GM19351 (cell line): ENCODE results near the gene GNAI1.
A peak's percentile ranks its signal among the peaks of the same experiment; 100 is the strongest.

Source experiments
- ATAC-seq: cut with Tn5 transposase; IDR thresholded peaks from one replicate; pipeline ENCODE4 v1.9.1; 2021; ENCODE audit warnings: mild to moderate bottlenecking, moderate library complexity; ENCODE audit not compliant: unreplicated experiment

Gene GNAI1

GRCh38 chr7:80134536-80135308 lies at the start of gene GNAI1:
Gene GNAI1 (plus strand): TSS chr7:80134831. CDS start chr7:80135161, 330 bp downstream.
- ATAC-seq: peak; percentile 56

- ATAC-seq: no peak
Observed at GRCh38 chr7:80087051-80087770, 47.4 kb upstream of the GNAI1 start.

GRCh38 chr7:80087771-80088170 lies 46.9 kb upstream of the GNAI1 start:
- no peak for ATAC-seq

GRCh38 chr7:80088705-80089104 lies 45.9 kb upstream of the GNAI1 start:
- ATAC-seq: no peak

- ATAC-seq: no peak
Observed at GRCh38 chr7:80089366-80089765, 45.3 kb upstream of the GNAI1 start.

- ATAC-seq: no peak
Observed at GRCh38 chr7:80093349-80093748, 41.3 kb upstream of the GNAI1 start.

- no peak for ATAC-seq
Observed at GRCh38 chr7:80095545-80095944, 39.1 kb upstream of the GNAI1 start.

- no peak for ATAC-seq
Observed at GRCh38 chr7:80097756-80098155, 36.9 kb upstream of the GNAI1 start.

GRCh38 chr7:80098795-80099194 lies 35.8 kb upstream of the GNAI1 start:
- peak; percentile 73 for ATAC-seq

- ATAC-seq: no peak
Observed at GRCh38 chr7:80100254-80100653, 34.4 kb upstream of the GNAI1 start.

GRCh38 chr7:80105701-80106408 lies 28.8 kb upstream of the GNAI1 start:
- no peak for ATAC-seq

GRCh38 chr7:80106498-80107113 lies 28.0 kb upstream of the GNAI1 start:
- no peak for ATAC-seq

- ATAC-seq: no peak
Observed at GRCh38 chr7:80107278-80107677, 27.4 kb upstream of the GNAI1 start.

- no peak for ATAC-seq
Observed at GRCh38 chr7:80110376-80110775, 24.3 kb upstream of the GNAI1 start.

- no peak for ATAC-seq
Observed at GRCh38 chr7:80114159-80114558, 20.5 kb upstream of the GNAI1 start.

- ATAC-seq: no peak
Observed at GRCh38 chr7:80124526-80125264, 9.9 kb upstream of the GNAI1 start.

- ATAC-seq: no peak
Observed at GRCh38 chr7:80127412-80128160, 7.0 kb upstream of the GNAI1 start.

GRCh38 chr7:80128918-80129317 lies 5.7 kb upstream of the GNAI1 start:
- no peak for ATAC-seq

GRCh38 chr7:80129785-80130184 lies 4.8 kb upstream of the GNAI1 start:
- ATAC-seq: no peak
